HG03159 (cell line): ENCODE measurements around the gene CAMK1D.
A peak's percentile ranks its signal among the peaks of the same experiment; 100 is the strongest.
"Not testable (repeated sequence)": the region's sequence is repeated elsewhere in the genome, so short reads cannot be mapped to it uniquely, and the experiment has no call there.

Experiments
- ATAC-seq: cut with Tn5 transposase; IDR thresholded peaks from one replicate; pipeline ENCODE4 v1.9.1; 2021; ENCODE audit warnings: mild to moderate bottlenecking, moderate library complexity; ENCODE audit not compliant: unreplicated experiment

CAMK1D gene

GRCh38 chr10:12340371-12340770, 9.0 kb upstream of the CAMK1D start:
- ATAC-seq: no peak

GRCh38 chr10:12340937-12341336, 8.4 kb upstream of the CAMK1D start:
- no peak for ATAC-seq

GRCh38 chr10:12341526-12341925, 7.8 kb upstream of the CAMK1D start:
- ATAC-seq: no peak

GRCh38 chr10:12344375-12345110, 4.8 kb upstream of the CAMK1D start:
- no peak for ATAC-seq

GRCh38 chr10:12346707-12347106, 2.6 kb upstream of the CAMK1D start:
- no peak for ATAC-seq

- ATAC-seq: no peak
Observed at GRCh38 chr10:12348294-12348869, 965 bp upstream of the CAMK1D start.

GRCh38 chr10:12349629-12350166, 351 bp downstream of the CAMK1D start:
- peak; percentile 54 for ATAC-seq

- peak; percentile 36 for ATAC-seq
Observed at GRCh38 chr10:12350167-12350872, 973 bp downstream of the CAMK1D start.

GRCh38 chr10:12350925-12351324, 1.6 kb downstream of the CAMK1D start:
- no peak for ATAC-seq

GRCh38 chr10:12351447-12351846, 2.1 kb downstream of the CAMK1D start:
- no peak for ATAC-seq

GRCh38 chr10:12351889-12352288, 2.5 kb downstream of the CAMK1D start:
- ATAC-seq: no peak

GRCh38 chr10:12353399-12354242, 4.3 kb downstream of the CAMK1D start:
- ATAC-seq: no peak

GRCh38 chr10:12354696-12355095, 5.3 kb downstream of the CAMK1D start:
- not testable (repeated sequence) for ATAC-seq

- no peak for ATAC-seq
Observed at GRCh38 chr10:12355384-12355783, 6.0 kb downstream of the CAMK1D start.

GRCh38 chr10:12357525-12358151, 8.3 kb downstream of the CAMK1D start:
- no peak for ATAC-seq

GRCh38 chr10:12358863-12359564, 9.7 kb downstream of the CAMK1D start:
- ATAC-seq: no peak

- no peak for ATAC-seq
Observed at GRCh38 chr10:12360461-12360860, 11.1 kb downstream of the CAMK1D start.

- not testable (repeated sequence) for ATAC-seq
Observed at GRCh38 chr10:12361115-12361514, 11.8 kb downstream of the CAMK1D start.

GRCh38 chr10:12364559-12364958, 15.2 kb downstream of the CAMK1D start:
- ATAC-seq: no peak

GRCh38 chr10:12367272-12367671, 17.9 kb downstream of the CAMK1D start:
- no peak for ATAC-seq
